Epithelial cell of esophagus (primary cell): ENCODE measurements around the gene COQ7.

ENCODE experiments used
- DNase-seq: peaks from one replicate; pipeline ENCODE4 v3.0.0; 2010; ENCODE audit warnings: low read depth
- H3K4me3 ChIP-seq: 2 replicates; pipeline ENCODE4 v1.5.1; 2011; ENCODE audit warnings: mild to moderate bottlenecking, low read length, control low read depth
- CTCF ChIP-seq: IDR thresholded peaks from 2 replicates; pipeline ENCODE4 v1.5.1; 2011; ENCODE audit warnings: low read depth, mild to moderate bottlenecking, low read length, control low read depth, inconsistent platforms; ENCODE audit not compliant: insufficient read depth; ENCODE audit errors: missing control alignments

COQ7 gene

GRCh38 chr16:19071811-19072777, 4.7 kb downstream of the COQ7 start:
- peak; percentile 90 for TF ChIP-seq CTCF
- DNase-seq = peak; percentile 74
- no peak overlapping the region for H3K4me3 ChIP-seq

GRCh38 chr16:19073344-19073743, 5.9 kb downstream of the COQ7 start:
- H3K4me3 ChIP-seq = no peak overlapping the region
- no peak for DNase-seq
- no peak for TF ChIP-seq CTCF

- no peak overlapping the region for H3K4me3 ChIP-seq
- TF ChIP-seq CTCF = no peak
- DNase-seq = no peak
Measured at GRCh38 chr16:19073863-19074262, 6.4 kb downstream of the COQ7 start.

- TF ChIP-seq CTCF = no peak
- DNase-seq = no peak
Measured at GRCh38 chr16:19075511-19075910, 8.1 kb downstream of the COQ7 start.

GRCh38 chr16:19077879-19078278, 10.5 kb downstream of the COQ7 start:
- no peak for DNase-seq
- no peak overlapping the region for H3K4me3 ChIP-seq
- no peak for TF ChIP-seq CTCF

More at GRCh38 chr16:19075511-19075910, 8.1 kb downstream of the COQ7 start:
- H3K4me3 ChIP-seq = no peak overlapping the region

- no peak for DNase-seq
- no peak for TF ChIP-seq CTCF
- no peak overlapping the region for H3K4me3 ChIP-seq
Measured at GRCh38 chr16:19083670-19084069, 16.3 kb downstream of the COQ7 start.
